Parathyroid adenoma (tissue), 2 donors: Measurements from ENCODE around the gene SLAMF7.

ENCODE experiments used
- H2AFZ ChIP-seq: fragments of 300-600 bp; sonication (generic); one replicate; pipeline ENCODE4 v1.7.0; 2017; ENCODE audit warnings: antibody characterized with exemption, mild to moderate bottlenecking
- H3K27ac ChIP-seq: fragments of 300-600 bp; sonication (generic); one replicate; pipeline ENCODE4 v1.7.0; 2017
- H3K27me3 ChIP-seq: fragments of 300-600 bp; sonication (generic); one replicate; pipeline ENCODE4 v1.7.0; 2017; ENCODE audit warnings: low read length; ENCODE audit not compliant: control insufficient read depth, insufficient read depth
- H3K36me3 ChIP-seq: fragments of 300-600 bp; sonication (generic); one replicate; pipeline ENCODE4 v1.7.0; 2017; ENCODE audit warnings: low read length; ENCODE audit not compliant: control insufficient read depth, insufficient read depth
- H3K4me1 ChIP-seq: fragments of 300-600 bp; sonication (generic); one replicate; pipeline ENCODE4 v1.7.0; 2017; ENCODE audit warnings: control low read depth
- H3K4me2 ChIP-seq: fragments of 300-600 bp; sonication (generic); one replicate; pipeline ENCODE4 v1.7.0; 2017; ENCODE audit warnings: low read length
- H3K4me3 ChIP-seq: fragments of 300-600 bp; sonication (generic); one replicate; pipeline ENCODE4 v1.7.0; 2017; ENCODE audit warnings: low read depth, low read length
- H3K79me2 ChIP-seq: fragments of 300-600 bp; sonication (generic); one replicate; pipeline ENCODE4 v1.7.0; 2017; ENCODE audit warnings: control low read depth
- H3K9ac ChIP-seq: fragments of 300-600 bp; sonication (generic); one replicate; pipeline ENCODE4 v1.7.0; 2017; ENCODE audit warnings: mild to moderate bottlenecking
- H3K9me3 ChIP-seq: fragments of 300-600 bp; sonication (generic); one replicate; pipeline ENCODE4 v1.7.0; 2017; ENCODE audit warnings: low read length; ENCODE audit not compliant: control insufficient read depth
- TF ChIP-seq, protein P1 (sequence below): fragments of 300-600 bp; sonication (generic); IDR thresholded peaks from one replicate; pipeline ENCODE4 v1.7.0; 2017; ENCODE audit warnings: antibody characterized with exemption, mild to moderate bottlenecking
- donor health status: primary hyperparathyroidism.

SLAMF7 gene

DNA sequence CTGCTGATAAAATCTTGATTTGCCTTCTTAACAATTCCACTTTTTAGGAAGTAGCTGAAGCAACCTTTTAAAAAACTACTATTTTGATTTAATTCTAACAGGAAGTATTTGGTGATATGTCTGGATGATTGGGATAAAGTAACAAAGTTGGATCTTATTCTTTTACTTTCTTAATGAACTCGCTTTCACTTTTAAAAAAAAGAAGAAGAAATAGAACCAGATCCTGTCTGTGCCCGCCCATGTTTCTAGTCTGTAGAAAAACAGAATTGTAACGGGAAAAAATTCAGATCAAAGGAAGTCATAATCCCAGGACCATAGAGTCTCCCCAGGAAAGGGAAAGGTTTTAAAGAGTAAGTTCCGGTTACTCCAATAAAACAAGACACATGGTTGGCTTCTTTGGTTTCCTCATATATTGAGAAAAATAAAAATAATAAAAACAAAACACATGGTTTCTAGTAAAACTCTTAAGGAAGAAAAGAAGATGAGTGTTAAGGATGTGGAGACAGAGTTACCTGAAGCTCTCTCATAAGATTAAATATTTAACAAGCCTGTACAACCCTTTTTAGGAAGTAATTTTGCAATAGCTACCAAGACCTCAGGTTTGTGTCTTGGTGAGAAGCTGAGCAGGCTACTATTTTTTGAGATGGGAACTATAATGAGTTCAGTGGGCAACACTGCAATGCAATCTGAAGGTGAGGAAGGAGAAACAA is 32.4 kb upstream of the SLAMF7 start:
- Histone ChIP-seq H3K9ac (no peak overlapping the region), H3K9me3 (no peaks in the 10 kb centered on the region), H3K79me2 (no peaks in the 10 kb centered on the region), H3K36me3 (no peaks in the 10 kb centered on the region), H3K4me1 (no peaks in the 10 kb centered on the region), H3K4me3 (no peak overlapping the region), H3K4me2 (no peak overlapping the region), H3K27me3 (no peaks in the 10 kb centered on the region), H3K27ac (no peak overlapping the region), H2AFZ (no peak overlapping the region)
- TF ChIP-seq, protein P1, sequence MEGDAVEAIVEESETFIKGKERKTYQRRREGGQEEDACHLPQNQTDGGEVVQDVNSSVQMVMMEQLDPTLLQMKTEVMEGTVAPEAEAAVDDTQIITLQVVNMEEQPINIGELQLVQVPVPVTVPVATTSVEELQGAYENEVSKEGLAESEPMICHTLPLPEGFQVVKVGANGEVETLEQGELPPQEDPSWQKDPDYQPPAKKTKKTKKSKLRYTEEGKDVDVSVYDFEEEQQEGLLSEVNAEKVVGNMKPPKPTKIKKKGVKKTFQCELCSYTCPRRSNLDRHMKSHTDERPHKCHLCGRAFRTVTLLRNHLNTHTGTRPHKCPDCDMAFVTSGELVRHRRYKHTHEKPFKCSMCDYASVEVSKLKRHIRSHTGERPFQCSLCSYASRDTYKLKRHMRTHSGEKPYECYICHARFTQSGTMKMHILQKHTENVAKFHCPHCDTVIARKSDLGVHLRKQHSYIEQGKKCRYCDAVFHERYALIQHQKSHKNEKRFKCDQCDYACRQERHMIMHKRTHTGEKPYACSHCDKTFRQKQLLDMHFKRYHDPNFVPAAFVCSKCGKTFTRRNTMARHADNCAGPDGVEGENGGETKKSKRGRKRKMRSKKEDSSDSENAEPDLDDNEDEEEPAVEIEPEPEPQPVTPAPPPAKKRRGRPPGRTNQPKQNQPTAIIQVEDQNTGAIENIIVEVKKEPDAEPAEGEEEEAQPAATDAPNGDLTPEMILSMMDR, result no peak

DNA sequence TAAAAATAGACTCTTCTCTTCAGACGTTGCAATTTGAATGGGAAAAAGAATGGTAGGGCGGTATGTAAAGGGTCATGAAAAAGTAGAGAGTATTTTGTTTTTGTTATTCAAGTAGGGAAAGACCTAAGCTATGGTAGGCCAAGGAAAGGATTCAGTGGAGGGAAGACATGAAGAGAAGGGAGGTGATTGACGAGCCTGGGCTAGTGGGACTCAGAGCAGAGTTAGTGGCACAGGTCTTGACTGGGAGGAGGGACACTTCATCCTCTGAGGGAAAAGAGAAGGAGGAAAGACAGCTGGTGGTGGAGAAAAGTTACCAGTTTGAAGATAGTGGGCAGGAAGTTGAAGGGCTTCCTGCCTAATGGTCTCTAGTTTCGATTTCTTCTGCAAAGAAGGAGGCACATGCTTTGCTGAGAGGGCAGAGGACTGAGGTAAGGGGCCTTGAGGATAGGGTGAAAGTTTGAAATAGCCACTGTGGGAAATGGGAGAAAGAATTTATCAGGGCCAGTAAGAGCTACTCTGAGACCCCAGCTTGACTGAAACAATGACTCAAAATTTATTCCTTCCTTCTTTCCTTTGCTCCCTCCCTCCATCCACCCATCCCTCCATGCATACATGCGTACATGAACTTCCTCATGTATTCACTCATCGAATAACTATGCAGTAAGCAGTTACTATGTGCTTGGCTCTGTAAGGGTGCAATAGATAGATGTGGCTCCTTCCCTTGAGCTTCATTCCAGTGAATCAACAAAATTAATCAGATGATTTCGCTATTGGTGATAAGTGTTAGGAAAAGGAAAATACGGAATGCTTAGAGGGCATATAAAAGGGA is 31.6 kb upstream of the SLAMF7 start:
- TF ChIP-seq, protein P1, result no peak
- Histone ChIP-seq H3K27me3 (no peaks in the 10 kb centered on the region), H2AFZ (no peak overlapping the region), H3K4me3 (no peak overlapping the region), H3K4me1 (no peaks in the 10 kb centered on the region), H3K27ac (no peak overlapping the region), H3K79me2 (no peaks in the 10 kb centered on the region), H3K4me2 (no peak overlapping the region), H3K36me3 (no peaks in the 10 kb centered on the region), H3K9me3 (no peaks in the 10 kb centered on the region), H3K9ac (no peak overlapping the region)

DNA sequence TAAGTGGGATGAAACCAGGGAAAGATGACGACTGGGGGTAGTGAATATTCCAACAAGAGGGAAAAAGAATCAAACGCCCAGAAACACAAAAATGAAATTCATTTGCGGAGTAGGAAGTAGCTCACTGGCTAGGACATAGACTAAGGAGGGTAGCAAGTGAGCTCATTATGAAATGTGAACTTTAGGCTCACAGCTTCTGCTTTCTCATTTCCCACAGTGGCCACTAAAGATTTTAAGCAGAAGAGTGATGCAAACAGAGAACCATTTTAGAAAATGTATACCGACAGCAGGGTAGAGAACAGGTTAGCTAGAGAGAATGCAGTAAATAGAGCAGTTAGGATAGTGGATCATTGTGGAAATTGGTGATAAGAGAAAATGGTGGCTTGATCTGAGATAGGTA is 30.9 kb upstream of the SLAMF7 start:
- no peaks in the 10 kb centered on the region for H3K27me3 ChIP-seq
- no peaks in the 10 kb centered on the region for H3K4me1 ChIP-seq
- no peaks in the 10 kb centered on the region for H3K9me3 ChIP-seq
- H3K4me3 ChIP-seq, result no peak overlapping the region
- no peak overlapping the region for H2AFZ ChIP-seq
- no peaks in the 10 kb centered on the region for H3K36me3 ChIP-seq
- TF ChIP-seq, protein P1, result no peak
- no peak overlapping the region for H3K4me2 ChIP-seq
- H3K27ac ChIP-seq, result no peak overlapping the region
- H3K9ac ChIP-seq, result no peak overlapping the region
- H3K79me2 ChIP-seq, result no peaks in the 10 kb centered on the region

DNA sequence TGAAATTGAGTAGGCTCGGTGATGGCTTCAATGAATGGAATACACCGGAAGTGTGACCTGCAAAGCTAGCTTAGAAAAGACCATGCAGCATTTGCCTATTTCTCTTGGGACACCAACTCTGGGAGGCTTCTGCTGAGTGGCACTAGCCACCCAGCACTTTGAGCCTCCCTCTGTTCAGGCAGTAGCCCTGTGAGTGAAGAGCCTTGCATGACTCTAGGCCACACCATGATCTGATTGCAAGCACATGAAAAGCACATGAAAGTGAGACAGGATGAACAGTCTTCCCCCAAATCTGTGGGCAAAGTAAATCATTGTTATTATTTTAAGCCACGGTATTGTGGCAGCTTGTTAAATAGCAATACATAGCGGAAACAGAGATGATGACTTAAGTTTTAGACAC is 30.2 kb upstream of the SLAMF7 start:
- no peak overlapping the region for H3K27ac ChIP-seq
- no peak overlapping the region for H3K4me3 ChIP-seq
- H3K27me3 ChIP-seq, result no peaks in the 10 kb centered on the region
- H2AFZ ChIP-seq, result no peak overlapping the region
- no peaks in the 10 kb centered on the region for H3K4me1 ChIP-seq
- TF ChIP-seq, protein P1, result no peak
- H3K36me3 ChIP-seq, result no peaks in the 10 kb centered on the region
- H3K79me2 ChIP-seq, result no peaks in the 10 kb centered on the region
- H3K9me3 ChIP-seq, result no peaks in the 10 kb centered on the region
- H3K4me2 ChIP-seq, result no peak overlapping the region
- H3K9ac ChIP-seq, result no peak overlapping the region
